Liver (tissue), 9 donors: Measurements from ENCODE around the gene RGS7. TPM values are rescaled to one million over a fixed set of nuclear protein-coding genes. Genes with fewer than 3 reads are reported as not detected.

ENCODE experiments used
- DNase-seq: peaks from one replicate; pipeline ENCODE4 v3.0.0-alpha.2; 2017; ENCODE audit warnings: low spot score
- H3K27ac ChIP-seq, 2 donors: one replicate each; pipeline ENCODE4 v1.7.0; 2013; ENCODE audit warnings: inconsistent platforms in 2 of 2, low read length in 2 of 2, control low read depth in 1 of 2, low read depth in 1 of 2, mild to moderate bottlenecking in 1 of 2
- H3K27me3 ChIP-seq, 4 donors: one replicate each; pipeline versions ENCODE4 v1.6.1 to v1.7.0; 2013; ENCODE audit warnings: low read length in 3 of 4, inconsistent platforms in 1 of 4, mild to moderate bottlenecking in 1 of 4, moderate library complexity in 1 of 4; ENCODE audit not compliant: control insufficient read depth in 4 of 4, insufficient read depth in 4 of 4
- H3K36me3 ChIP-seq, 4 donors: one replicate each; pipeline versions ENCODE4 v1.6.1 to v1.7.0; 2013; ENCODE audit warnings: low read length in 3 of 4, mild to moderate bottlenecking in 3 of 4, low read depth in 1 of 4, moderate library complexity in 1 of 4; ENCODE audit not compliant: control insufficient read depth in 4 of 4, insufficient read depth in 3 of 4
- H3K4me1 ChIP-seq, 4 donors: one replicate each; pipeline versions ENCODE4 v1.6.1 to v1.7.0; 2013; ENCODE audit warnings: low read length in 3 of 4, mild to moderate bottlenecking in 3 of 4, moderate library complexity in 1 of 4; ENCODE audit not compliant: control insufficient read depth in 4 of 4, insufficient read depth in 4 of 4
- H3K4me3 ChIP-seq, 3 donors: one replicate each; pipeline versions ENCODE4 v1.6.1 to v1.7.0; 2013; ENCODE audit warnings: low read length in 3 of 3, control low read depth in 1 of 3, low read depth in 1 of 3, mild to moderate bottlenecking in 1 of 3
- H3K9ac ChIP-seq, 2 donors: one replicate each; pipeline ENCODE4 v1.7.0; 2013; ENCODE audit warnings: low read length in 2 of 2, mild to moderate bottlenecking in 2 of 2, moderate library complexity in 2 of 2, control low read depth in 1 of 2, low read depth in 1 of 2
- H3K9me3 ChIP-seq, 4 donors: one replicate each; pipeline versions ENCODE4 v1.6.1 to v1.7.0; 2013; ENCODE audit warnings: low read length in 3 of 4; ENCODE audit not compliant: control insufficient read depth in 4 of 4
- EGR1 ChIP-seq, 2 donors: IDR thresholded peaks; 2 replicates each; pipeline ENCODE4 v1.6.1; 2016 to 2018; ENCODE audit warnings: antibody characterized with exemption in 2 of 2, low read depth in 2 of 2
- GABPA ChIP-seq, 2 donors: IDR thresholded peaks in 1 of 2; conservative IDR thresholded peaks in 1 of 2; 2 replicates each; pipeline ENCODE4 v1.6.1; 2016; ENCODE audit warnings: antibody characterized with exemption in 2 of 2, mild to moderate bottlenecking in 1 of 2, moderate library complexity in 1 of 2
- HNF4A ChIP-seq, 2 donors: conservative IDR thresholded peaks; 2 replicates each; pipeline ENCODE4 v1.6.1; 2016; ENCODE audit warnings: antibody characterized with exemption in 2 of 2, mild to moderate bottlenecking in 2 of 2
- HNF4G ChIP-seq: IDR thresholded peaks from 2 replicates; pipeline ENCODE4 v1.6.1; 2016; ENCODE audit warnings: antibody characterized with exemption
- JUND ChIP-seq, 2 donors: IDR thresholded peaks; 2 replicates each; pipeline ENCODE4 v1.6.1; 2016; ENCODE audit warnings: antibody characterized with exemption in 2 of 2
- NR2F2 ChIP-seq: IDR thresholded peaks from 2 replicates; pipeline ENCODE4 v1.6.1; 2016; ENCODE audit warnings: antibody characterized with exemption
- RAD21 ChIP-seq, 2 donors: IDR thresholded peaks; 2 replicates each; pipeline ENCODE4 v1.6.1; 2016; ENCODE audit warnings: antibody characterized with exemption in 2 of 2, mild to moderate bottlenecking in 2 of 2
- SP1 ChIP-seq: IDR thresholded peaks from 2 replicates; pipeline ENCODE4 v1.6.1; 2018; ENCODE audit warnings: antibody characterized with exemption, mild to moderate bottlenecking
- TAF1 ChIP-seq: conservative IDR thresholded peaks from 2 replicates; pipeline ENCODE4 v1.6.1; 2016; ENCODE audit warnings: antibody characterized with exemption, mild to moderate bottlenecking
- YY1 ChIP-seq: IDR thresholded peaks from 2 replicates; pipeline ENCODE4 v1.6.1; 2016; ENCODE audit warnings: antibody characterized with exemption, mild to moderate bottlenecking
- WGBS: extraction: QIAGEN DNeasy Blood & Tissue Kit; methylation state at CpG from one replicate; pipeline ENCODE4 v1.1.7; 2013; 5-methylcytosine and 5-hydroxymethylcytosine counted together
- polyA plus RNA-seq, 2 donors: library from polyadenylated mRNA; stranded (reverse) in 1 of 2; unstranded in 1 of 2; fragments of 200-250 nt in 1 of 2; fragments of >200 nt in 1 of 2; fragmentation: Nextera tagmentation in 1 of 2; extraction: Ambion mirVana in 1 of 2; gene quantifications; one replicate each; pipeline versions ENCODE4 v1.2.1 to v1.2.3, GENCODE V29; 2013 to 2015
- total RNA-seq, 2 donors: library from RNA; depleted of rRNA; stranded (reverse); fragments of >200 nt; gene quantifications; one replicate each; pipeline ENCODE4 v1.2.3, GENCODE V29; 2014
- TF ChIP-seq, protein P1 (sequence below): IDR thresholded peaks from 2 replicates; pipeline ENCODE4 v1.6.1; 2016; ENCODE audit warnings: antibody characterized with exemption
- TF ChIP-seq, protein P2 (sequence below): fragments of 150-350 bp; IDR thresholded peaks from 2 replicates; pipeline ENCODE4 v1.5.1; 2017; ENCODE audit warnings: improper control_type of control experiment, low read depth, low read length; ENCODE audit not compliant: missing input control
- TF ChIP-seq, protein P3 (sequence below): IDR thresholded peaks from 2 replicates; pipeline ENCODE4 v1.6.1; 2016; ENCODE audit warnings: antibody characterized with exemption
- TF ChIP-seq, protein P4 (sequence below): IDR thresholded peaks from 2 replicates; pipeline ENCODE4 v1.6.1; 2016; ENCODE audit warnings: antibody characterized with exemption, mild to moderate bottlenecking
- donor health status: healthy.
- donor health status: healthy.
- donor health status: healthy.
- donor health status: healthy.
- donor health status: healthy.

Gene RGS7
- total and polyA plus RNA-seq, 4 donors, result 0.05 to 0.18 TPM; not detected in 2

DNA sequence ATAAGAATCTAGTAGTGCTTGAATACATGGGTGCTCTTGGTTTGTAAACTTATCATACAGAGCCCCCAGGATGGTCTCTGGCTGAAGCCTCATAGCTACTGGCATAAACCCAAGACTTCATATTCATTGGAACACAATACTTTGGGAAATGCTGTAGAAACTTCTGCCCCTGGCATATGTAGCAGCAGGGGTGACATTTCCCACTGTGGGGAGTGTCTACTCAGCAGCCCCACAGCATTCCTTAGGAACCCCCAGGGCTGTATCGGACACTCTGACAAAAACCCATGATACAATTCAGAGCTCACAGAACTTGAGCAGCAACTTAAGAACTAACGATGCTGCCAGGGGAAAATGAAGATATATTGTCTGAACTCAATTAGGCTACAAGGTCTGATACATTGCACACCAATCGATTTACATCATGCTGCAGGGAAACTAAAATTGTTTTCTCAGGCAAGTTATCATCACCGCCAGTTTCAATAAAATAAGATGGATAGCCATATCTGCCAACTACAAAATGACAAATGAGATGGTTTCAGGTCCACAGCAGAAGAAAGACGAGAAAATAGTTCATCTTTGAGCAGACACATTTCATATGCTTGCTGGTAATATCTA lies 564.0 kb downstream of the RGS7 start (continued):
- TF ChIP-seq, protein P1, sequence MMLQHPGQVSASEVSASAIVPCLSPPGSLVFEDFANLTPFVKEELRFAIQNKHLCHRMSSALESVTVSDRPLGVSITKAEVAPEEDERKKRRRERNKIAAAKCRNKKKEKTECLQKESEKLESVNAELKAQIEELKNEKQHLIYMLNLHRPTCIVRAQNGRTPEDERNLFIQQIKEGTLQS, result no peak
- TF ChIP-seq YY1 (no peak), SP1 (no peak), TAF1 (no peak)

DNA sequence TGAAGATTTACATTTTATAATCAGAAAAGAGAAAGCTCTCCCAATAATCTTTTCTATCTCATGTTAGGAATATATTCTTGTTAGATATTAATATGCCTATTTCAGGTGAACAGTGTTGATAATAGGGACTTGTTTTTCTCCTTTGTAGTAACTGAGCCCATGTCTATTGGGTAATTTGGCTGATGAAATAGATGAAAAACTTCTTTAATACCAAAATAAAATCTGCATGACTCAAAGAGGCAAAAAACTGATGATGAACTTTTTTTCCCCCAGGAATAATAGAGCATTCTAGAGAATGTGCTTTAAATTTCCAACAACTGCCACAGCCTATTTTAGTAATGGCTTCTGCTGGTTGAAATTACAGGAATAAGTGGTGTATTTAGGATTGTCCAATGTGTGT lies 566.1 kb downstream of the RGS7 start:
- TF ChIP-seq, protein P1, result no peak
- TF ChIP-seq EGR1 (IDR thresholded peaks at IDR 0.05; ENCODE audit: low read depth in 2 of 2), result no peak
- TF ChIP-seq, protein P2, sequence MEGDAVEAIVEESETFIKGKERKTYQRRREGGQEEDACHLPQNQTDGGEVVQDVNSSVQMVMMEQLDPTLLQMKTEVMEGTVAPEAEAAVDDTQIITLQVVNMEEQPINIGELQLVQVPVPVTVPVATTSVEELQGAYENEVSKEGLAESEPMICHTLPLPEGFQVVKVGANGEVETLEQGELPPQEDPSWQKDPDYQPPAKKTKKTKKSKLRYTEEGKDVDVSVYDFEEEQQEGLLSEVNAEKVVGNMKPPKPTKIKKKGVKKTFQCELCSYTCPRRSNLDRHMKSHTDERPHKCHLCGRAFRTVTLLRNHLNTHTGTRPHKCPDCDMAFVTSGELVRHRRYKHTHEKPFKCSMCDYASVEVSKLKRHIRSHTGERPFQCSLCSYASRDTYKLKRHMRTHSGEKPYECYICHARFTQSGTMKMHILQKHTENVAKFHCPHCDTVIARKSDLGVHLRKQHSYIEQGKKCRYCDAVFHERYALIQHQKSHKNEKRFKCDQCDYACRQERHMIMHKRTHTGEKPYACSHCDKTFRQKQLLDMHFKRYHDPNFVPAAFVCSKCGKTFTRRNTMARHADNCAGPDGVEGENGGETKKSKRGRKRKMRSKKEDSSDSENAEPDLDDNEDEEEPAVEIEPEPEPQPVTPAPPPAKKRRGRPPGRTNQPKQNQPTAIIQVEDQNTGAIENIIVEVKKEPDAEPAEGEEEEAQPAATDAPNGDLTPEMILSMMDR, result no peak
- TF ChIP-seq, protein P3, sequence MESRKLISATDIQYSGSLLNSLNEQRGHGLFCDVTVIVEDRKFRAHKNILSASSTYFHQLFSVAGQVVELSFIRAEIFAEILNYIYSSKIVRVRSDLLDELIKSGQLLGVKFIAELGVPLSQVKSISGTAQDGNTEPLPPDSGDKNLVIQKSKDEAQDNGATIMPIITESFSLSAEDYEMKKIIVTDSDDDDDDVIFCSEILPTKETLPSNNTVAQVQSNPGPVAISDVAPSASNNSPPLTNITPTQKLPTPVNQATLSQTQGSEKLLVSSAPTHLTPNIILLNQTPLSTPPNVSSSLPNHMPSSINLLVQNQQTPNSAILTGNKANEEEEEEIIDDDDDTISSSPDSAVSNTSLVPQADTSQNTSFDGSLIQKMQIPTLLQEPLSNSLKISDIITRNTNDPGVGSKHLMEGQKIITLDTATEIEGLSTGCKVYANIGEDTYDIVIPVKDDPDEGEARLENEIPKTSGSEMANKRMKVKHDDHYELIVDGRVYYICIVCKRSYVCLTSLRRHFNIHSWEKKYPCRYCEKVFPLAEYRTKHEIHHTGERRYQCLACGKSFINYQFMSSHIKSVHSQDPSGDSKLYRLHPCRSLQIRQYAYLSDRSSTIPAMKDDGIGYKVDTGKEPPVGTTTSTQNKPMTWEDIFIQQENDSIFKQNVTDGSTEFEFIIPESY, result no peak
- TF ChIP-seq NR2F2, result no peak
- TF ChIP-seq RAD21 (IDR thresholded peaks at IDR 0.05), result no peak
- TF ChIP-seq, protein P4, sequence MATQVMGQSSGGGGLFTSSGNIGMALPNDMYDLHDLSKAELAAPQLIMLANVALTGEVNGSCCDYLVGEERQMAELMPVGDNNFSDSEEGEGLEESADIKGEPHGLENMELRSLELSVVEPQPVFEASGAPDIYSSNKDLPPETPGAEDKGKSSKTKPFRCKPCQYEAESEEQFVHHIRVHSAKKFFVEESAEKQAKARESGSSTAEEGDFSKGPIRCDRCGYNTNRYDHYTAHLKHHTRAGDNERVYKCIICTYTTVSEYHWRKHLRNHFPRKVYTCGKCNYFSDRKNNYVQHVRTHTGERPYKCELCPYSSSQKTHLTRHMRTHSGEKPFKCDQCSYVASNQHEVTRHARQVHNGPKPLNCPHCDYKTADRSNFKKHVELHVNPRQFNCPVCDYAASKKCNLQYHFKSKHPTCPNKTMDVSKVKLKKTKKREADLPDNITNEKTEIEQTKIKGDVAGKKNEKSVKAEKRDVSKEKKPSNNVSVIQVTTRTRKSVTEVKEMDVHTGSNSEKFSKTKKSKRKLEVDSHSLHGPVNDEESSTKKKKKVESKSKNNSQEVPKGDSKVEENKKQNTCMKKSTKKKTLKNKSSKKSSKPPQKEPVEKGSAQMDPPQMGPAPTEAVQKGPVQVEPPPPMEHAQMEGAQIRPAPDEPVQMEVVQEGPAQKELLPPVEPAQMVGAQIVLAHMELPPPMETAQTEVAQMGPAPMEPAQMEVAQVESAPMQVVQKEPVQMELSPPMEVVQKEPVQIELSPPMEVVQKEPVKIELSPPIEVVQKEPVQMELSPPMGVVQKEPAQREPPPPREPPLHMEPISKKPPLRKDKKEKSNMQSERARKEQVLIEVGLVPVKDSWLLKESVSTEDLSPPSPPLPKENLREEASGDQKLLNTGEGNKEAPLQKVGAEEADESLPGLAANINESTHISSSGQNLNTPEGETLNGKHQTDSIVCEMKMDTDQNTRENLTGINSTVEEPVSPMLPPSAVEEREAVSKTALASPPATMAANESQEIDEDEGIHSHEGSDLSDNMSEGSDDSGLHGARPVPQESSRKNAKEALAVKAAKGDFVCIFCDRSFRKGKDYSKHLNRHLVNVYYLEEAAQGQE, result no peak
- DNase-seq, result no peak
- Histone ChIP-seq H3K4me3 (no peak overlapping the region), H3K9ac (no peak overlapping the region), H3K9me3 (no peaks in the 10 kb centered on the region), H3K4me1 (no peaks in the 10 kb centered on the region), H3K27ac (no peak overlapping the region), H3K27me3 (no peaks in the 10 kb centered on the region), H3K36me3 (no peaks in the 10 kb centered on the region)

DNA sequence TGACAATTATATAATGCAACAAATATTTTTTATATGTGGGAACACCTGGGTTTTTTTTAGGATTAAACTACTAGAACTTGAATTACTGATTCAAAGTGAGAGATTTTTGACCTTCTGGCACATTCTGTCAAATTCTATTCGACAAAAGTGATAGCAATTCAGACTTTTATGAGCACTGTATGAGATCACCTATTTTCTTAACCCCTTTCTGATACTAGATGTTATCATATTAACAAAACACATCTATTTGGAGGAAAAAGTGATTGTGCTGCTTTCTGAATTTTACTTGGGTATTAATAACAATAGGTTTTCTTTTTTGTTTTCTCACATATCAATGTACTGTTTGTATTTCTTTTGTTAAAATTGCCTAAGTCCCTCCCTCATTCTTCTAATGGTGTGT lies 570.1 kb downstream of the RGS7 start:
- H3K9me3 ChIP-seq, result no peaks in the 10 kb centered on the region
- no peak overlapping the region for H3K27ac ChIP-seq
- no peak overlapping the region for H3K9ac ChIP-seq
- H3K27me3 ChIP-seq, result no peaks in the 10 kb centered on the region
- no peaks in the 10 kb centered on the region for H3K36me3 ChIP-seq
- no peak for DNase-seq
- 38% methylated on average over 1 of the region's 1 CpG for WGBS
- no peaks in the 10 kb centered on the region for H3K4me1 ChIP-seq
- TF ChIP-seq, protein P2, result no peak
- TF ChIP-seq SP1 (no peak), HNF4G (no peak), HNF4A (conservative IDR thresholded peaks at IDR 0.05) (no peak), NR2F2 (no peak), GABPA (IDR thresholded peaks at IDR 0.05 in 1 of 2, conservative IDR thresholded peaks at IDR 0.05 in 1 of 2) (no peak), JUND (IDR thresholded peaks at IDR 0.05) (no peak)
- TF ChIP-seq, protein P3, result no peak
- H3K4me3 ChIP-seq, result no peak overlapping the region
